Adrenal gland (tissue), 12 donors: ENCODE measurements around the gene DCC. TPM values are rescaled to one million over a fixed set of nuclear protein-coding genes. Genes with fewer than 3 reads are reported as not detected.

ENCODE experiments used
- DNase-seq, 7 donors: peaks; one replicate each; pipeline ENCODE4 v3.0.0-alpha.2; 2019 to 2020
- H3K27ac ChIP-seq, 5 donors: fragments of 200-600 bp; sonication (generic) in 4 of 5; 1 replicate in 3 of 5; 2 replicates in 2 of 5; pipeline versions ENCODE4 v1.5.1 to v1.8.0; 2016 to 2020; ENCODE audit warnings: mild to moderate bottlenecking in 1 of 5
- H3K27me3 ChIP-seq: fragments of 200-600 bp; 2 replicates; pipeline ENCODE4 v1.8.0; 2021
- H3K36me3 ChIP-seq, 2 donors: fragments of 200-600 bp; replicated peaks in 1 of 2; 1 replicate in 1 of 2; 2 replicates in 1 of 2; pipeline versions ENCODE4 v1.5.1 to v1.8.0; 2018 to 2022
- H3K4me1 ChIP-seq, 2 donors: fragments of 200-600 bp; replicated peaks in 1 of 2; 1 replicate in 1 of 2; 2 replicates in 1 of 2; pipeline versions ENCODE4 v1.5.1 to v1.8.0; 2018 to 2021
- H3K4me3 ChIP-seq, 4 donors: fragments of 200-600 bp; sonication (generic) in 3 of 4; one replicate each; pipeline ENCODE4 v1.5.1; 2016 to 2018
- H3K9me3 ChIP-seq, 3 donors: fragments of 200-600 bp; sonication (generic) in 1 of 3; replicated peaks in 1 of 3; 1 replicate in 2 of 3; 2 replicates in 1 of 3; pipeline versions ENCODE4 v1.5.1 to v1.8.0; 2016 to 2021
- POLR2A ChIP-seq, 2 donors: fragments of 450-650 bp; IDR thresholded peaks; one replicate each; pipeline ENCODE4 v1.6.1; 2017; ENCODE audit warnings: antibody characterized with exemption in 2 of 2, mild to moderate bottlenecking in 2 of 2, moderate library complexity in 1 of 2
- WGBS, 4 donors: extraction: QIAGEN DNeasy Blood & Tissue Kit in 2 of 4; methylation state at CpG; one replicate each; pipeline versions ENCODE4 v1.1.5 to v1.1.7; 2013 to 2017; 5-methylcytosine and 5-hydroxymethylcytosine counted together
- intact Hi-C, 2 donors: fragments of 100-400 bp; cut with DNase I; formaldehyde crosslinking; loops; one replicate each; pipeline versions ENCODE4 v1.14.1 to v1.15.0; 2022 to 2023
- polyA plus RNA-seq, 3 donors: library from polyadenylated mRNA; stranded (reverse); fragments of 200-250 nt in 2 of 3; fragments of 350-450 nt in 1 of 3; fragmentation: Illumina TruSeq in 1 of 3; extraction: RNeasy Lipid Tissue Mini Kit (QIAGEN cat#74804) in 1 of 3; gene quantifications; one replicate each; pipeline ENCODE4 v1.2.3, GENCODE V29; 2013 to 2014
- total RNA-seq, 9 donors: library from RNA; depleted of rRNA in 4 of 9; stranded (reverse); fragments of >200 nt in 4 of 9; fragments of 120-200 nt in 1 of 9; fragmentation: NEBNext Ultra II Directional in 1 of 9; extraction: Animal tissue kit (Norgen Biotek cat#: 25700) in 1 of 9; gene quantifications; one replicate each; pipeline versions ENCODE4 v1.1.0 to v1.2.4, GENCODE V29; 2013 to 2023
- TF ChIP-seq, protein P1 (sequence below), 6 experiments: fragments of 450-650 bp in 4 of 6; fragments of 200-600 bp in 2 of 6; sonication (generic) in 1 of 6; IDR thresholded peaks; 1 replicate in 5 of 6; 2 replicates in 1 of 6; pipeline versions ENCODE4 v1.5.1 to v1.8.0; 2016 to 2021; ENCODE audit warnings: antibody characterized with exemption in 6 of 6, mild to moderate bottlenecking in 2 of 6, moderate library complexity in 1 of 6
- donor health status: healthy with polysubstance abuse.
- donor health status: Bipolar disorder and iron deficiency.
- donor health status: DM: yes; HTN: yes; CAD: no.
- donor health status: DM: no; HTN: no; CAD: no.
- donor health status: DM: no; HTN: no; CAD: no.
- donor health status: DM: yes; HTN: yes; CAD: no.

DCC gene
- total and polyA plus RNA-seq, 12 donors, result 0.33 to 3.5 (median 1.1) TPM; not detected in 1

DNA sequence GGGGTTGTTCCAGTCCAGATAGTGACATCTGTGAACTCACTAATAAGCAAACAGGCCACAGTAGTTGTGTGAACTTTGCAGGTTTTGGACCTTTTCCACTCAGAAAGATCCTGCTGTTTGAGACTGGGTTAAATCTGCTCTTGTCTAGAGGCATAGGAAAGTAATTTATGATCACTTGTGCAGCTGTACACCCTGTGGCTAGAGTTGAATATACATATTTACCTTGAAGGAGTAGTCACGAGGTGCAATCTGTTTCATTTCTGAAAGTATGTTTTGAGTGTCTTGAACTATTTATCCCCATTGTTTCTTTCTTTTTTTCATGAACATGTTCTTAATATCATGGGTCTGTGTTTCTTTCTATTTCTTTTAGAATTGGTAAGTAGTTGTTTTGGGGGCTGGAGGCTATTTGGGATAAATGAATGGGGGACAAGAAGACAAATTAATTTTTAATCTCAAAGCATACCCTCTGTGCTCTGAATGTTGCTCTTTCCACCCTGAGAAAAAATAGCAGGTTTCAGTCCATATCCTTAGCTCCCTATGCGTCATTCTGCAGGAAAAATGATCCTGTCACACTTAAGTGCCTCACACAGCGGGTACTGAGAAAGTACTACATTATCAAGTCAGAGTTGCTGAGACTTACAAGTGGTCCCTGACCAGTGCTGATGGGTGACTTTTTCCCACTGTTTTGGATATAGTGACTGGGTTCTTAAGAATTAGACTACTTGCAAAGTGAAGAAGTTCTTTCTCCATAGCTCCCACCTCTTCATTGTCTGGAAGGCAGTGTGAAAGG is 28.2 kb downstream of the DCC start:
- Histone ChIP-seq H3K4me1 (no peaks in the 10 kb centered on the region), H3K4me3 (no peak overlapping the region), H3K9me3 (no peaks in the 10 kb centered on the region), H3K36me3 (no peaks in the 10 kb centered on the region), H3K27ac (no peak overlapping the region), H3K27me3 (no peaks in the 10 kb centered on the region)
- no peak for DNase-seq
- no peak for TF ChIP-seq POLR2A (IDR thresholded peaks at IDR 0.05)
- 41 to 55% (median 43%) methylated on average over 3 of the region's 3 CpGs for WGBS, 4 donors
- intact Hi-C loops, result no loop called here

DNA sequence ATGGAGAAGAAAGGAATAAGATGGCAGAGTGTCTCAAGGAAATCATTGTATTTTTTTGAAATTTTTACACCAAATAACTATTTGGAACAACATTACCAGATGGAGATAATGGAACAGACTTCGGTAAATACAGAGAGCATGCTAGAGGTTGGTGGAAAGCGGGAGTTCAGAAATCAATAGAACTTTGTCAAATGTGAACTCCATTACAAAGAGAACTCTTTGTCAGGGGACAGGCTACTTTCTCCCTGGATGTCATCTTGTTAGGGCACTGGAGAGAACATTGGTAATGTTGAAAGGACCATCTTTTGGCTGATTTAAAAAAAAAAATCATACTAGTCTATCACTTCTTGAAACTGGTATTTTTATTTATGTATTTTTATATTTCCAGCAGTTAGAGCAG is 30.8 kb downstream of the DCC start:
- Histone ChIP-seq H3K27ac (no peak overlapping the region), H3K27me3 (no peaks in the 10 kb centered on the region), H3K4me1 (no peaks in the 10 kb centered on the region), H3K4me3 (no peak overlapping the region), H3K9me3 (no peaks in the 10 kb centered on the region), H3K36me3 (no peaks in the 10 kb centered on the region)
- 73 to 85% (median 76%) methylated on average over 2 of the region's 2 CpGs for WGBS, 4 donors
- intact Hi-C loops, result no loop called here
- TF ChIP-seq POLR2A (IDR thresholded peaks at IDR 0.05), result no peak
- TF ChIP-seq, protein P1, sequence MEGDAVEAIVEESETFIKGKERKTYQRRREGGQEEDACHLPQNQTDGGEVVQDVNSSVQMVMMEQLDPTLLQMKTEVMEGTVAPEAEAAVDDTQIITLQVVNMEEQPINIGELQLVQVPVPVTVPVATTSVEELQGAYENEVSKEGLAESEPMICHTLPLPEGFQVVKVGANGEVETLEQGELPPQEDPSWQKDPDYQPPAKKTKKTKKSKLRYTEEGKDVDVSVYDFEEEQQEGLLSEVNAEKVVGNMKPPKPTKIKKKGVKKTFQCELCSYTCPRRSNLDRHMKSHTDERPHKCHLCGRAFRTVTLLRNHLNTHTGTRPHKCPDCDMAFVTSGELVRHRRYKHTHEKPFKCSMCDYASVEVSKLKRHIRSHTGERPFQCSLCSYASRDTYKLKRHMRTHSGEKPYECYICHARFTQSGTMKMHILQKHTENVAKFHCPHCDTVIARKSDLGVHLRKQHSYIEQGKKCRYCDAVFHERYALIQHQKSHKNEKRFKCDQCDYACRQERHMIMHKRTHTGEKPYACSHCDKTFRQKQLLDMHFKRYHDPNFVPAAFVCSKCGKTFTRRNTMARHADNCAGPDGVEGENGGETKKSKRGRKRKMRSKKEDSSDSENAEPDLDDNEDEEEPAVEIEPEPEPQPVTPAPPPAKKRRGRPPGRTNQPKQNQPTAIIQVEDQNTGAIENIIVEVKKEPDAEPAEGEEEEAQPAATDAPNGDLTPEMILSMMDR (IDR thresholded peaks at IDR 0.05), result no peak
- DNase-seq, result no peak

DNA sequence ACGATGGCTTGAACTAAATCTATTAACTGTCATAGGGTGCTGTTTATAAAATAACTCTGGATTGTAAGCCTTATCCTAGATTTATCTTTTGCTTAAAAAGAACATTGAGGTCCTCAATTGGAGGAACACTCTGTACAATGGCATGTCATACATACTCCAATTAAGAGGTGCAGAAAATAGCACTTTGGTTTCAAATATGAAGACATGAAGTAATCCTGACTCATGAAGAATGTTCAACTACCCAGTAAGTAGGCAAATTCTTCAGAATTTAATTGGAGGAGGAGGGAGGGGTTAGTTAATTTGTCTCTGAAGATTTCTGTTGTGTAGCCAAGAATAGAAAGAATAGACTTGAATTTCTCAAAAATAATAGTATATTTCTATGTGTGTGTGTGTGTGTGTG is 36.1 kb downstream of the DCC start:
- Histone ChIP-seq H3K9me3 (no peaks in the 10 kb centered on the region), H3K4me3 (no peak overlapping the region), H3K36me3 (no peaks in the 10 kb centered on the region), H3K27ac (no peak overlapping the region), H3K27me3 (no peaks in the 10 kb centered on the region), H3K4me1 (no peaks in the 10 kb centered on the region)
- intact Hi-C loops, result no loop called here
- TF ChIP-seq POLR2A (IDR thresholded peaks at IDR 0.05), result no peak
- TF ChIP-seq, protein P1 (IDR thresholded peaks at IDR 0.05), result no peak
- DNase-seq, result no peak
- 16 to 30% (median 25%) methylated on average over 1 of the region's 1 CpG for WGBS, 4 donors

DNA sequence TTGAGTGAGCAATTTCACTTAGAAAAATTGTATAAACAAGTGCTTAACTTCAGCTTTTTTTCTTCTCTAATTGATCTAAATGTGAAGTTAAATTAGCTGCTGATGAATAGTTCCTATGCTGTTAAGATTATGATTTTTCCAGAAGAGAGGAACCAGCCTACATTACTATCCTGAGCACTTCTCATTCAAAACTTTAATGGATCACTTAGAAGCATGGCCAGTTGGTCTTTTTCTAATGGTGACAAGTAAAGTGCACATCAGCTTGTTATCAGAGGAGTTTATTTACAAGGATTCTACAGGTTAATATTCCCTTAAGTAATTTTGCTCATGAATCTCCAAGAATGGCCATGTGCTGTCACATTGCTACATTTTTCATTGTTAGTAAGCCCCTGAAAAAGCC is 37.1 kb downstream of the DCC start:
- Histone ChIP-seq H3K4me1 (no peaks in the 10 kb centered on the region), H3K27me3 (no peaks in the 10 kb centered on the region), H3K27ac (no peak overlapping the region), H3K36me3 (no peaks in the 10 kb centered on the region), H3K9me3 (no peaks in the 10 kb centered on the region), H3K4me3 (no peak overlapping the region)
- intact Hi-C loops, result no loop called here
- no peak for DNase-seq
- TF ChIP-seq, protein P1 (IDR thresholded peaks at IDR 0.05), result no peak
- no peak for TF ChIP-seq POLR2A (IDR thresholded peaks at IDR 0.05)

DNA sequence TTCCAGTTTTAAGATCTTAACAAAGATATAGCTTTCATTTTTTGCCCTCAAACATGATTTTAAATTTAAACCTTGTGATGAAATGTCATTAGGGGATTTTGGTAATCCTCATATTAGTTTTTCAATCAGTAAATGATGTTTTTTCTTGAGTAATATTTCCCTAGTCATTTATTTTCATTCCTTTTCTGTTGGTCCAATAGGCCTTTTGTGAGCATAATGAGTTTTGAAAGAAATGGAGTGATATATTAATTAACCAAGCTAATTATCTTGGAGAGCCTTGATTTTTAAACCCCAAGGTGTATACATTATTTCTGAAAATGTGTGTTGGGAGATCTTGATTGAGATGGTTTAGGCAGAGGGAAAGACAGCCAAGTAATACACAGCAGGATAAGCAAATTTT is 46.3 kb downstream of the DCC start:
- intact Hi-C loops, result no loop called here
- no peaks in the 10 kb centered on the region for H3K9me3 ChIP-seq
- DNase-seq, result no peak

More for the DNA sequence above, 46.3 kb downstream of the DCC start:
- Histone ChIP-seq H3K36me3 (no peaks in the 10 kb centered on the region), H3K4me1 (no peaks in the 10 kb centered on the region), H3K4me3 (no peak overlapping the region), H3K27ac (no peak overlapping the region), H3K27me3 (no peaks in the 10 kb centered on the region)
- TF ChIP-seq, protein P1 (IDR thresholded peaks at IDR 0.05), result no peak
- no peak for TF ChIP-seq POLR2A (IDR thresholded peaks at IDR 0.05)
